HG02588 (cell line): ENCODE measurements around the gene GHRHR.

Experiments used
- ATAC-seq: cut with Tn5 transposase; IDR thresholded peaks from one replicate; pipeline ENCODE4 v1.9.1; 2021; ENCODE audit warnings: mild to moderate bottlenecking, moderate library complexity; ENCODE audit not compliant: unreplicated experiment

Gene GHRHR

DNA sequence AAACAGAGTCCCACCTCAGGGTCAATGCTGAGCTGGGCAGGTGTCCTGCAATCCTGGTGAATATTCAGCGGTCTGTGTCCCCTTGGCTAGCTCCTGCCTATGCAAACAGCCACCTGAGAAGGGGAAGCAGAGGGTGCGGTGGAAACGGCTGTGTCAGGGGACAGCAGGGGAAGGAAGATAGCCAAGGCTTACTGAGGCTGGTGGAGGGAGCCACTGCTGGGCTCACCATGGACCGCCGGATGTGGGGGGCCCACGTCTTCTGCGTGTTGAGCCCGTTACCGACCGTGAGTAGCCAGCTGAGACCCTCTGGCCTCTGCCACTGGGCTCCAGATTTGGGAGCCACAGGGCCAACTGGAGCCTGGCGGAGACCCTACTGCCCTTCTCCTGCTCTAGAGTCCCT, at the start of gene GHRHR:
Gene GHRHR, plus strand, starts transcription at position 112 of the 400 bp plus-strand sequence. Its CDS starts 116 bp downstream, at position 228.
- ATAC-seq, result no peak

DNA sequence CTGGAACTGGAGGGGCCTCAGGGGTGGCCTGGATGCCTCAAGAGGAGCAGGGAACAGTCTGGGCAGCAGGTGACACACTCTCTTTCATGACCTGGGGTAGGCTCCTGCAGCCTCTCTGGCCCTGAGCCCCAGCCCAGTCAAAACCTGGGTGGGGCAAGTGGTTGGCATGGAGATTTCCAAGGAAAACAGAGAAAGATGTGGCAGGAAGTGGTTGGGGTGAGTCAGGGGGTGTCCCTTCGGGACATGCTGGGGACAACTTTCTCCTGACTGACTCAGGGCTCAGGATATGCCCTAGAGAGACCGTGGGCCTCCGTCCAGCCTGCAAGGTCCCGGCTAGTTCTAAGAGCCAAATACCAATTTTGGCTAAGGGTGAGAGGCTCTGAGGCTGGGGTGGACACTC, 49.2 kb upstream of the GHRHR start:
- no peak for ATAC-seq

DNA sequence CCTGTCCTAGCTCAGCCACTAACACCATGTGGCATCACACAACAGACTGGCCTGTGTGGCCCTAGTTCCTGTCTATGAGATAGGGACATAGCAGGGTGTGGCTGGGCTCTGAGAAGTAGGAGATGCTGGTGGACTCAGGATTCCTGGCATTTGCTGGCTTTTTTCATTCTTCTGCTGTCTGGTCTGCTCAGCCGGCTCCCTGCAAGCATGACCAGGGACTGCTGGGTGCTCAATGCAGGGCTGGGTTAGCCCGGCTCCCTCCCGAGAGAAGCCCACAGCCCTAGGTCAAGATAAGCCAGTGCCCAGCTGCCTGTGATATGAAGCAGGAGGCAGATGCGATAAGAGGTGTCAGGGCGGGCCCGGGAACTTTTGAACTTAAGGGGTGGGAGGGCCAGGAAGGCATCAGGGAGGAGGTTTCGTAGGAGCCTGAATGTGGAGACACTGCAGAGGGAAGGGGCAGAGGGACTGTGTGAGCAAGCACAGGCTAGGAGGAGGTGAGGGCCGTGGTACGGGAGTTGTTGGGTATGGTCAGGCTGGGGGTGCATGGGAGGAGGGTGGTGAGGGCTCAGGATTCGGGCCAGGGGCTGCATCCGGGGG, 48.6 kb upstream of the GHRHR start:
- no peak for ATAC-seq

DNA sequence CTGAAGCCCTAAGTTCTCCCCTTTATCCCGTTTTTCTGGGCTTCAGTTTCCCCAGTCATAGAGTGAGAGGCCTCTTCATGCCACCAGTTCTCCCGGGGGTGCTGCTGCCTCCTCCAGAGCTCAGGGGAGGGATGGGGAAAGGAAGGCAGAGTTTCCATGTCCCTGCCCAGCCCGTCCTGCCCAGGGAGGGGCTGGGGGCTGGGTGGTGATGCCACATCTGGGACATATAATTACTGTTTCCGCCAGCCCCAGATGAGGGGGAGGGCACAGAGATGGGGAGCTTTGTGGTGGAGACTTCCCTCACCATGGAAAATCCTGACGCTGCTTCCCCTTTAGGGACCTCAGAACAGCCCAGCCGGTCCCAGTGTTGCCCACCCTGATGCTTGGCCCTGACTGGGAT, 48.0 kb upstream of the GHRHR start:
- no peak for ATAC-seq

DNA sequence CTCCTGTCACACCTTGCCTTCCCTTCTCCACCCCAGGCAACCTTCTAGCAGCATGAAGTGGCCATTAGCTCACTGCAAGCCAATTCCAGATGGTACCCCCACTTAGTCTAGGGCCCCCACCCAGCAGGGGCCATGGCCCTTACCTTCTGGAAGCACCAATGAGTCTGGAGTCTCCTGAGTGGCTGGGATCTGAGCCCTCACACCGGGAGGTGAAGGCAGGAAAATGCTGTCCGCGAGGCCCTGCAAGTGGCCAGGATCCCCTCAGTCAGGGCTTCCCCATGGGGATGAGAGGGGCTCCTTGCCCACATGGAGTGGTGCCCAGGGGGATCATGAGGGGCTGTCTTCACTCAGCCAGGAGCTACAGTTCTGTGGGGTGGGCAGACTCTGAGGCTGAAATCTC, 47.5 kb upstream of the GHRHR start:
- no peak for ATAC-seq

DNA sequence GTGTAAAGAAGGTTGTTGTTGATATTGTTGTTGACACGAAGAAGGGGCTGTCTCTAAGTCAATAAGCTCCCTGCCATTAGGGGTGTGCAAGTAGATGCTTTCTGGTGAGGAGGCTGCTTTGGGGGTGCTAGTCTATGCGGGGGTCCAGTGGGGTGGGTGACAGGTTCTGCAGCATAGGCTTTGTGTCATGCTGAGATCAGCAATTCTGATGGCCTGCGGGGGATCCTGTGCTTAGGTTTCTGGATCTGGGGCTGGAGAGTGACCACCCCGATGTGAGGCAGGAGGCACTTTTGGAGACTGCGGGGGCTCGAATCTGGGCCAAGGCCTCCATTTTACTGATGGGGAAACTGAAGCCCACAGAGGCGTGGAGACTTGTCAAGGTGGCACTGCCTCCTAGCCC, 47.0 kb upstream of the GHRHR start:
- no peak for ATAC-seq

DNA sequence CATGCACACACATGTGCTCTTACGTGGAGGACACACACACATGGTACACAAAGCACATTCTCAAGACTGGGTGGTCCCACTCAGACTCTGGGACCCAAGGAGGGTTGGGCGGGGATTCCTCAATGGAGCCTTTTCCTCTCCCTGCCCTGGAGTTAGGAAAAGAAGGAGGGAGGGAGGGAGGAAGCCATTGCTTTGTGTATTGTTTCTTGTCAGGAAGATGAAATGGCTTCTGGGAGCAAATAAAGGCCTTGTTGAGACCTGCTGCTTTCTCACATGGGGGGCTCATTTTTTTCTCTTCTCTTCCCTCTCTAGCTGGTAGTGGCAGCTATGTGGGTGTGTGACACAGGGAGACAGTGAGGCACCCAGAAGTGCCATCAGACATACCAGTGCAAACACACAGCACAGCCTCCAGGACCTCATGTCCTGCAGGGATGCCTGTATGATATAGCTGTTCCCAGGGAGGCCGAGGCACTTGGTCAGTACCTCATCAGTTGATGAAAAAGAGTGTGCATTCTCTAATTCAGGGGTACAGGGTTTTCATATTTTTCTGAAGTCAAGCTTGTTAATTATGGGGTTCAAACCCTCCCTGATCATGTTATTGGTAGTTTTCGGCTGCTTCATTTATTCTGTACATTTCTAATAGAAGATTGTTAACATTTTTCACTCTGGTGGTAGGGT, 46.4 kb upstream of the GHRHR start:
- no peak for ATAC-seq

DNA sequence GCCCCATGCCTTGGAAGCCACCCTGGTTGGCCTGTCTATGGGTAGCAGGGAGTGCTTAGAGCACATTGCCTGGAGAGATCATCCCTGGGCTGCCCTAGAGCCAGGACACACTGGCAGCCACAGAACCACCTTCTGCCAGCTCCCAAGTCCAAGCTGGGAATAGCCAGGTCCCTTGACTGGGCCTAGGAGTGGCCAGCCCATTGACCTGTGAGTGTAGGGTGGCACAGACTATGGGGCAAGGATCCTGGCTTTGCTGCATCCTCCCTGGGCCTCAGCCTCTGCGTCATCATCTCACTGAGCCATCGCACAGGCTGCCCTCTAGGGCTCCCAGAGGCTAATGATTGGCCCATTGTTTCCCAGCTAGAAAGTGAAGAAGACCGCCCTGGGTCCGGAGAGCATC, 45.1 kb upstream of the GHRHR start:
- no peak for ATAC-seq

DNA sequence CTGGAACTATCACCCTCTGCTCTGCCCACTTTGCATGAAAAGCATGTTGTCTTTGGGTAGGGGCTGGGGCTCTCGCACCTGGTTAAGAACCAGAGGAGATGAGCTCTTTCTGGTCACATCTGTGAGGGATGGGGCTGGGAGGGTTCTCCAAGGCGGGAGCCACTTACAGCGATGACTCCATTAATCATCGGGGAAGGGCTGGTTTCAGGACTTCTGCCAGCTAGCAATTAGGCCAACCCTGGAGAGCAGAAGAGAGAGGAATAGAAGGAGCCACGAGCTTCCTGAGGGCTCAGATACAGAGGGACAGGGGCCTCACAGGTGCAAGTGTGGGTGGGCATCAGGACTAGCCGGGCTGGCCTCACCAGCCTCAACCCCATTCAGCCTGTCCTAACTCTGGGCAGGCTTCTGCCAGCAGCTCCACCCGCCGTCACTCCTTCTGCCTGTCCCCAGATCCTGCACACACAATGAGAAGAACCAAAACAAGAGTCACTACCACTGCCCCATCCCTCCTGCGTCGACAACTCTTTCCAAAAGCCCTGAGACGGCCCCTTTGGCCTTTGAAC, 43.7 kb upstream of the GHRHR start:
- ATAC-seq, result no peak

DNA sequence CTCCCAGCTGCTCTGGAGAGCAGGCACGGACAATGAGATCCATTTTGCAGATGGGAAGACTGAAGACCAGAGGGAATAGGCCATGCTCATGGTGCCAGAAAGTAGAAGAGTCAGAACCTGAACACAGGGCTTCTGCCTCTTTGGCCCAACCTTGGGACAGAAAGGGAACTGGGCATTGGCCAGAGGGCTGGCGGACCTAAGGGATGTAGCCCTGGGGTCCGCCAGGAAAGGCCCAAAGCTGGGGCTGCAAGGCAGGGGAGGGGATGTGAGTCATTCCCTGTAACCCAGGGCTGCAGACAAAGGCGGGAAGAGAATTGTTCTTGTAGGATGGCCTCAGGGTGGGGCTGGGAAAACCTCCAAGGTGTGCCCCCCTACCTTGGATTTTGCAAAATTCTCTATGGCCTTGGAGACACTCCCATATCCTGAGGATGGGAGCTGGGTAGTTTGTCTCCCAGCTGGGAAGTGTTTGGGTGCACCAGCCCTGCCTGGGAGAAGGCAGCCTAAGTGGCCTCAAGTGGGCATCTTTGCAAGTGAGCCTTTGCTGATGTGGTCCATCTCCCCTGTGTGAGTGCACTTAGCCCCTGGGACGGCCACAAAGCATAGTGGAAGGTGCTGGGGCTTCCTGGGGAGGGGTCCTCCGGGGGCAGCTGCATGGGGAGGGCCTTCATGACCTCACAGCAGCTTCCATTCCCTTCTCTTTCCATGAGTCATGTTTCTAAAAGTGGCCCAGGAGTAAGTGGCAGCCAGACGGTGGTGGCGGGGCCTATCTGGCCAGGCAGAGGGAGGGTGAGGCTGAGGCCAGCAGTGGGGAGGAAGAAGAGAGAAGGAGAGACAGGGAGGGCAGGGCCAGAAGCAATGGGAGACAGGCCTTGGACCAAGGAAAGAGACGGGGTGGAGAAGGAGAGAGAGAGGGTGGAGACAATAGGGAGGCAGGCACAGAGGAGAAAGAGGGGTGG, 42.9 kb upstream of the GHRHR start:
- no peak for ATAC-seq

DNA sequence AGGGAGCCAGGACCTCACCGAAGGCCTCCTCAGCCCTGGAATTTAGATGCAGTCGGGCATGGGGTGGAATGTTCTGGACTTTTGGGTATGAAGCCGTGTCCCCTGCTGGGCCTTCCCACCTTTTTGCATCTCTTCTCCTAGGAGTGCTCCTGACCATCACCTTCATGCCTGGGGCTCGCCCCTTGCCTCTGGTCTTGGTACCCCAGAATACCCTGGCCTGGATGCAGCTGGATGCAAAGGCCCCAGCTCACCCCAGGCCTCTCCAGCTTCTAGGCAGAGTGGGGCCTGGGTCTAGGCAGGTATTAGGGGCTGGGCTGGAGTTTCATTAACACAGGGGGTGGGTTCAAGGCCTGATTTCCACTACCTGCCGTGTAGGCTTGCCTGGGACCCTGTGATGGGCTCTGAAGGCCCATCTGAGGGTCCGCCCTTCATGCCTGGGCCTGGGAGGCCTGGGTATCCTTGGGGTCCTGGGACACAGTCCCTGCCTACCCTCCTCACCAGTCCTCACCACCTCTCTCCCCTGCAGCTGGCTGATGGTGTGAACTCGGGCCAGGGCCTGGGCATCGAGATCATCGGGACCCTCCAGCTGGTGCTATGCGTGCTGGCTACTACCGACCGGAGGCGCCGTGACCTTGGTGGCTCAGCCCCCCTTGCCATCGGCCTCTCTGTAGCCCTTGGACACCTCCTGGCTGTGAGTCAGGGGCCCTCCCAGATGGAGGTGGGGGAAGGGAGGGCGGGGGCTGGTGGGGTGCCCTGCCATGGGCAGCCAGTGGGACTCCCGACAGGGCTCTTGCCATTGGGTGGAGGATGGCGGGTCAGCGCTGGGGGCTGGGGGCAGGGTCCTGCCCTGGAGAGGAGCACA, 42.0 kb upstream of the GHRHR start:
- ATAC-seq, result no peak

DNA sequence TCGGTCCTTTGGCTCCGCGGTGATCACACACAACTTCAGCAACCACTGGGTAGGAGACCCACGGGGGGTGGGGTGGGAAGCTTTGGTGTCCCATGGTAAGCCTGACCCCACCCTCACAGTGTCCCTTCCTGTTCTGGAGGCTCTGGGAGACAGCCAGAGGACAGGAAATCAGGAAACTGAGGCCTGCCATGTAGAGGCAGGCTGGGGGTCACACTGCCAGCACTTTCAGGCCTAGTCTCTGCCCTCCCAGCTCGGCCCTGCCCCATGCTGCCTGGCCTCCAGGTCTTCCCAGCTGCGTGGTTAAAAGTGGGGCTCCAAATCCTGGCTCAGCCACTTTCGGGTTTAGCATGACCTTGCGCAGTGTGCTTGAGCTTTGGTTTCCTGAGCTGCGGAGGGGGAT, 41.2 kb upstream of the GHRHR start:
- ATAC-seq, result no peak

DNA sequence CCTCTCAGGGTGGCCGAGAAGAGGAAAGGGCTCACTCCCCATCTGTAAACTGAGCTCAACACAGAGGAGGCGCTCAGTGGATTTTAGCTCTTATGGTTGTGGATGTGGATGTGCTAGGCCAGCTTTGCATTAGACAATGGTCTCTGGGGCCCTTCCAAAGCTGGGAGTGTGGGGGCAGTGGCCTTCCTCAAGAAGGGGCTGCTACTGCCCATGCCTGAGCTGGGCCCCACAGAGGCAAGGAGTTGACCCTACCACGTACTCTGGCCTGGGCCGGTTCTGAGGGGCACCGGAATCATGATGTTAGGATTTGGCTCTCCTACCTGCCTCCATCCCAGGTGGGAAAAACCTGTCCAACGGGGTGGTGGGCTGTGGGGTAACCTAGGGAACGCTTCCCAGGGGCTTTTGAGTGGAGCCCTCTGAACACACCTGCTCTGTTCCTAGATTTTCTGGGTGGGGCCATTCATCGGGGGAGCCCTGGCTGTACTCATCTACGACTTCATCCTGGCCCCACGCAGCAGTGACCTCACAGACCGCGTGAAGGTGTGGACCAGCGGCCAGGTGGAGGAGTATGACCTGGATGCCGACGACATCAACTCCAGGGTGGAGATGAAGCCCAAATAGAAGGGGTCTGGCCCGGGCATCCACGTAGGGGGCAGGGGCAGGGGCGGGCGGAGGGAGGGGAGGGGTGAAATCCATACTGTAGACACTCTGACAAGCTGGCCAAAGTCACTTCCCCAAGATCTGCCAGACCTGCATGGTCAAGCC, 40.6 kb upstream of the GHRHR start:
- ATAC-seq, result no peak

DNA sequence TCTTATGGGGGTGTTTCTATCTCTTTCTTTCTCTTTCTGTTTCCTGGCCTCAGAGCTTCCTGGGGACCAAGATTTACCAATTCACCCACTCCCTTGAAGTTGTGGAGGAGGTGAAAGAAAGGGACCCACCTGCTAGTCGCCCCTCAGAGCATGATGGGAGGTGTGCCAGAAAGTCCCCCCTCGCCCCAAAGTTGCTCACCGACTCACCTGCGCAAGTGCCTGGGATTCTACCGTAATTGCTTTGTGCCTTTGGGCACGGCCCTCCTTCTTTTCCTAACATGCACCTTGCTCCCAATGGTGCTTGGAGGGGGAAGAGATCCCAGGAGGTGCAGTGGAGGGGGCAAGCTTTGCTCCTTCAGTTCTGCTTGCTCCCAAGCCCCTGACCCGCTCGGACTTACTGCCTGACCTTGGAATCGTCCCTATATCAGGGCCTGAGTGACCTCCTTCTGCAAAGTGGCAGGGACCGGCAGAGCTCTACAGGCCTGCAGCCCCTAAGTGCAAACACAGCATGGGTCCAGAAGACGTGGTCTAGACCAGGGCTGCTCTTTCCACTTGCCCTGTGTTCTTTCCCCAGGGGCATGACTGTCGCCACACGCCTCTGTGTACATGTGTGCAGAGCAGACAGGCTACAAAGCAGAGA, 39.9 kb upstream of the GHRHR start:
- ATAC-seq, result no peak

DNA sequence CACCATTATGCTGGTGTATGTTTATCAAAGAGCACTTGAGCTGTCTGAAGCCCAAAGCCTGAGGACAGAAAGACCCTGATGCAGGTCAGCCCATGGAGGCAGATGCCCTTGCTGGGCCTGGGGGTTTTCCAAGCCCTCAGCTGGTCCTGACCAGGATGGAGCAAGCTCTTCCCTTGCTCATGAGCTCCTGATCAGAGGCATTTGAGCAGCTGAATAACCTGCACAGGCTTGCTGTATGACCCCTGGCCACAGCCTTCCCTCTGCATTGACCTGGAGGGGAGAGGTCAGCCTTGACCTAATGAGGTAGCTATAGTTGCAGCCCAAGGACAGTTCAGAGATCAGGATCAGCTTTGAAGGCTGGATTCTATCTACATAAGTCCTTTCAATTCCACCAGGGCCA, 39.1 kb upstream of the GHRHR start:
- ATAC-seq, result no peak

DNA sequence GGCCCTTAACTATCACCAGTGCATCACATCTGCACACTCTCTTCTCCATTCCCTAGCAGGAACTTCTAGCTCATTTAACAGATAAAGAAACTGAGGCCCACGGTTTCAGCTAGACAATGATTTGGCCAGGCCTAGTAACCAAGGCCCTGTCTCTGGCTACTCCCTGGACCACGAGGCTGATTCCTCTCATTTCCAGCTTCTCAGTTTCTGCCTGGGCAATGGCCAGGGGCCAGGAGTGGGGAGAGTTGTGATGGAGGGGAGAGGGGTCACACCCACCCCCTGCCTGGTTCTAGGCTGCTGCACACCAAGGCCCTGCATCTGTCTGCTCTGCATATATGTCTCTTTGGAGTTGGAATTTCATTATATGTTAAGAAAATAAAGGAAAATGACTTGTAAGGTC, 38.6 kb upstream of the GHRHR start:
- ATAC-seq, result no peak

DNA sequence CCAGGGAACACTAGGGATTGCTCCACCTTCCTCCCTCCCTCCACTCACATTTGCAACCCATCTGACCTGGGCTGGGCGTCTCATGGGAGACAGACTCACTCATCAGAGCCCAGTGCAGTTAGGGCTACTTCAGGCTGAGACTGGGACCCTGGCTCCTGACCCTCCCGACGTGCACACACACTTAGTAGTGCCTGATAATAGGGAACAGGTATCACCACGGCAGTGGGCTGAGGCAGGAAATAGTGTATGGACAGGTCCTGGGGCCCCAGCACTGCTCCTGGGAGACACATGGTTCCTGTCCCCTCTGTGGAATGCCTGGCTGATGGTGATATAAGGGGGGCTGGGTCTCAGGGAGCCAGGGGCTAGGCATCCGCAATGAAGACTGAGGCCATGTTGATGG, 37.8 kb upstream of the GHRHR start:
- no peak for ATAC-seq

DNA sequence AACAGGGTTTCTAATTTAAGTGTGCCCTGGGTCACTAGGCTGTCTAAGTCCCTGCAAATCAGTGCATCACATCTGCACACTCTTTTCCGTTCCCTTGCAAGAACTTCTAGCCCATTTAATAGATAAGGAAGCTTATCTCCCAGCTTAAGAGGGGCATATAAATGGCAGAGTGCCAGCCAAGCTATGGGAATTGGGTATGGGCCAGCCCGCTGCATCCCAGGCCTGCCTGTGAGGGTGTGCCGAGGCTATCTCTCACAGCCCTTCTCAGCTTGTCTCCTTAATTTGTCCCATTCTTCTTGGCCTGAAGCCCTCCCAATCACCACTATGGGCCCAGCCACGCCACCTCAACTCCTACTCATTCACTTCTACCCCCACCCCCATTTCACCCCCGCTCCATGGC, 37.4 kb upstream of the GHRHR start:
- ATAC-seq, result no peak

DNA sequence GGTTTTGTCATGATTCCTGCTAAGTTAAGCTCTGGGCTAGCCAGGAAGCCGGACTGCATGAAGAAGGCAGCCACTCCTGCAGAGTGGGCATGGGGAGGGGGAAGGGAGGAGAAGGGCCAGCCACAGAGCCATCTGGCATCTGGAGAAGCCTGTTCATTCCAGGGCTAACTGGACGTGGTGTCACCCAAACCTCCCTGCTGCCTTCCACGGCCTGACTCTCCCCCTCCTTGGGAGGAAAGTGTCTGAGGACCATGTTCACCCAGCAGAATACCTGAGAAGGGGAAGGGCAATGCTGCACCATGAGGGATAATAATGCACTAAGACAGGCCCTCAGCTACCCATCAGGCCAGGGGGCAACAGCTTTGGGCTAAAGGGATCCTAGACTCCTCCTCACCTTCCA, 36.7 kb upstream of the GHRHR start:
- no peak for ATAC-seq
